WTC11 (cell line): ENCODE data around the gene IFIT1. TPM values are rescaled to one million over a fixed set of nuclear protein-coding genes. Genes with fewer than 3 reads are reported as not detected.

ENCODE experiments used
- ATAC-seq: fragments of 200-7000 bp; cut with Tn5 transposase; 2 replicates; pipeline ENCODE4 v1.10.0; 2021; ENCODE audit warnings: mild to moderate bottlenecking, moderate library complexity
- CTCF ChIA-PET: fragments of 300-600 bp; sonication (Branson Sonifier 250); formaldehyde crosslinking; loops from one replicate; lab custom pipeline; 2021; ENCODE audit warnings: antibody characterized with exemption; lab: Charles Lee
- POLR2A ChIA-PET: fragments of 350-600 bp; sonication (Branson Sonifier 250); formaldehyde crosslinking; loops from one replicate; lab custom pipeline; 2021; ENCODE audit warnings: antibody characterized with exemption; lab: Charles Lee
- DNase-seq: peaks from one replicate; pipeline ENCODE4 v3.0.0; 2021; ENCODE audit warnings: low spot score
- H3K27ac Mint-ChIP-seq: 2 replicates; pipeline ENCODE4 v1.8.0; 2021; ENCODE audit warnings: mixed read lengths
- H3K27me3 Mint-ChIP-seq: 2 replicates; pipeline ENCODE4 v1.8.0; 2021; ENCODE audit warnings: low read depth, mild to moderate bottlenecking, moderate library complexity, mixed read lengths
- H3K36me3 Mint-ChIP-seq: 2 replicates; pipeline ENCODE4 v1.8.0; 2021; ENCODE audit warnings: mixed read lengths
- H3K4me1 Mint-ChIP-seq: 2 replicates; pipeline ENCODE4 v1.8.0; 2022; ENCODE audit warnings: mixed read lengths
- H3K4me3 Mint-ChIP-seq: 2 replicates; pipeline ENCODE4 v1.8.0; 2021; ENCODE audit warnings: mild to moderate bottlenecking, moderate library complexity, mixed read lengths
- H3K9me3 Mint-ChIP-seq: 2 replicates; pipeline ENCODE4 v1.8.0; 2021; ENCODE audit warnings: mixed read lengths
- AR ChIP-seq: fragments of 250-450 bp; sonication (Bioruptor Pico); IDR thresholded peaks from 2 replicates; pipeline ENCODE4 v1.9.0; 2021; ENCODE audit warnings: mild to moderate bottlenecking
- ATF6 ChIP-seq: sonication (generic); formaldehyde crosslinking; IDR thresholded peaks from 2 replicates; pipeline ENCODE4 v1.8.1; 2023; ENCODE audit warnings: mild to moderate bottlenecking, missing genetic modification reagents
- CREM ChIP-seq: sonication (generic); formaldehyde crosslinking; IDR thresholded peaks from 2 replicates; pipeline ENCODE4 v1.8.1; 2022; ENCODE audit warnings: mild to moderate bottlenecking, missing genetic modification reagents, moderate library complexity
- E2F5 ChIP-seq: sonication (generic); formaldehyde crosslinking; IDR thresholded peaks from 2 replicates; pipeline ENCODE4 v1.8.1; 2022; ENCODE audit warnings: mild to moderate bottlenecking, moderate library complexity, missing genetic modification reagents
- ESRRA ChIP-seq: sonication (generic); formaldehyde crosslinking; IDR thresholded peaks from 2 replicates; pipeline ENCODE4 v1.8.1; 2022; ENCODE audit warnings: mild to moderate bottlenecking, missing genetic modification reagents, borderline replicate concordance
- ETV6 ChIP-seq: sonication (generic); formaldehyde crosslinking; IDR thresholded peaks from 2 replicates; pipeline ENCODE4 v1.8.1; 2022; ENCODE audit warnings: mild to moderate bottlenecking, missing genetic modification reagents
- FOXK1 ChIP-seq: sonication (generic); formaldehyde crosslinking; IDR thresholded peaks from 2 replicates; pipeline ENCODE4 v1.8.0; 2022; ENCODE audit warnings: mild to moderate bottlenecking, moderate library complexity, missing genetic modification reagents
- GTF2I ChIP-seq: fragments of 250-450 bp; sonication (Bioruptor Pico); conservative IDR thresholded peaks from 2 replicates; pipeline ENCODE4 v1.4.0; 2021; ENCODE audit warnings: mild to moderate bottlenecking
- HMGA2 ChIP-seq: fragments of 250-450 bp; sonication (Bioruptor Pico); IDR thresholded peaks from 2 replicates; pipeline ENCODE4 v1.4.0; 2021; ENCODE audit warnings: mild to moderate bottlenecking, moderate library complexity
- MXD4 ChIP-seq: fragments of 250-450 bp; sonication (Bioruptor Pico); IDR thresholded peaks from 2 replicates; pipeline ENCODE4 v1.8.0; 2021; ENCODE audit warnings: mild to moderate bottlenecking, moderate library complexity, borderline replicate concordance
- MYBL2 ChIP-seq: sonication (generic); formaldehyde crosslinking; IDR thresholded peaks from 2 replicates; pipeline ENCODE4 v1.8.1; 2023; ENCODE audit warnings: mild to moderate bottlenecking, moderate library complexity, missing genetic modification reagents
- SMAD4 ChIP-seq: sonication (generic); formaldehyde crosslinking; IDR thresholded peaks from 2 replicates; pipeline ENCODE4 v1.8.0; 2022; ENCODE audit warnings: mild to moderate bottlenecking, missing genetic modification reagents
- SOX15 ChIP-seq: fragments of 250-450 bp; sonication (Bioruptor Pico); IDR thresholded peaks from 2 replicates; pipeline ENCODE4 v1.9.0; 2021; ENCODE audit warnings: mild to moderate bottlenecking
- STAT6 ChIP-seq: sonication (generic); formaldehyde crosslinking; conservative IDR thresholded peaks from 2 replicates; pipeline ENCODE4 v1.8.1; 2023; ENCODE audit warnings: mild to moderate bottlenecking, low read depth, missing genetic modification reagents, moderate library complexity
- USF2 ChIP-seq: sonication (generic); formaldehyde crosslinking; IDR thresholded peaks from 2 replicates; pipeline ENCODE4 v1.8.1; 2023; ENCODE audit warnings: mild to moderate bottlenecking, missing genetic modification reagents, moderate library complexity
- ZNF219 ChIP-seq: sonication (generic); formaldehyde crosslinking; IDR thresholded peaks from 2 replicates; pipeline ENCODE4 v1.8.0; 2023; ENCODE audit warnings: missing genetic modification reagents, mild to moderate bottlenecking, borderline replicate concordance
- ZNF232 ChIP-seq: sonication (generic); formaldehyde crosslinking; IDR thresholded peaks from 2 replicates; pipeline ENCODE4 v1.8.0; 2022; ENCODE audit warnings: mild to moderate bottlenecking, missing genetic modification reagents
- ZNF396 ChIP-seq: fragments of 250-450 bp; sonication (Bioruptor Pico); IDR thresholded peaks from 2 replicates; pipeline ENCODE4 v1.8.0; 2021; ENCODE audit warnings: mild to moderate bottlenecking, moderate library complexity, borderline replicate concordance
- total RNA-seq: library from RNA; stranded (reverse); gene quantifications from 3 replicates; pipeline ENCODE4 v1.2.3, GENCODE V29; 2021

The IFIT1 gene
- total RNA-seq, 1 experiment from 2014 or later, result 1.5 TPM

GRCh38 chr10:89357096-89357495 is 35.3 kb upstream of the IFIT1 start:
- H3K9me3 Mint-ChIP-seq, result peaks cover 17% of the 10 kb centered on the region
- H3K27ac Mint-ChIP-seq, result no peak overlapping the region
- H3K4me1 Mint-ChIP-seq, result peaks cover 18% of the 10 kb centered on the region
- ChIA-PET POLR2A (no interaction called here), CTCF (interaction anchor here (1.9 kb wide), 1 partner anchor 12 kb away, joined by 7 read pairs; no protein-coding TSS in a partner anchor)
- H3K4me3 Mint-ChIP-seq, result no peak overlapping the region
- no peak for ATAC-seq
- H3K27me3 Mint-ChIP-seq, result no peaks in the 10 kb centered on the region
- DNase-seq, result no peak
- TF ChIP-seq ATF6 (CRISPR knock-in tag) (no peak), MYBL2 (no peak), ZNF396 (no peak), ESRRA (CRISPR knock-in tag) (no peak), USF2 (CRISPR knock-in tag) (no peak)
- H3K36me3 Mint-ChIP-seq, result peaks cover 8% of the 10 kb centered on the region

- POLR2A ChIA-PET, result no interaction called here
These were observed 34.4 kb upstream of the IFIT1 start for GRCh38 chr10:89357975-89358374.

GRCh38 chr10:89360157-89360556 is 32.3 kb upstream of the IFIT1 start:
- no peaks in the 10 kb centered on the region for H3K27me3 Mint-ChIP-seq
- H3K4me3 Mint-ChIP-seq, result no peak overlapping the region
- ChIA-PET POLR2A (no interaction called here), CTCF (no interaction called here)
- ATAC-seq (no peak), DNase-seq (no peak)
- H3K36me3 Mint-ChIP-seq, result no peaks in the 10 kb centered on the region
- TF ChIP-seq STAT6 (CRISPR knock-in tag) (no peak), CREM (CRISPR knock-in tag) (no peak), ZNF396 (no peak)
- H3K27ac Mint-ChIP-seq, result no peak overlapping the region
- H3K4me1 Mint-ChIP-seq, result peaks cover 12% of the 10 kb centered on the region
- H3K9me3 Mint-ChIP-seq, result 0 out of 2 replicates have a peak, but pooled peaks cover 3% of the 10 kb centered on the region

More at GRCh38 chr10:89357975-89358374, 34.4 kb upstream of the IFIT1 start:
- DNase-seq, result no peak
- H3K9me3 Mint-ChIP-seq, result peaks cover 17% of the 10 kb centered on the region
- no peak overlapping the region for H3K4me3 Mint-ChIP-seq
- TF ChIP-seq ZNF219 (CRISPR knock-in tag), result no peak
- no peak for TF ChIP-seq ETV6
- TF ChIP-seq USF2 (CRISPR knock-in tag), result no peak
- no peak overlapping the region for H3K27ac Mint-ChIP-seq
- no peaks in the 10 kb centered on the region for H3K27me3 Mint-ChIP-seq
- CTCF ChIA-PET, result interaction anchor here (1.9 kb wide), 1 partner anchor 11 kb away, joined by 7 read pairs; no protein-coding TSS in a partner anchor
- ATAC-seq, result no peak
- H3K4me1 Mint-ChIP-seq, result peaks cover 12% of the 10 kb centered on the region
- H3K36me3 Mint-ChIP-seq, result peaks cover 8% of the 10 kb centered on the region

GRCh38 chr10:89362929-89363328 is 29.5 kb upstream of the IFIT1 start:
- Mint-ChIP-seq H3K4me3 (no peak overlapping the region), H3K27me3 (no peaks in the 10 kb centered on the region), H3K9me3 (peaks cover 6% of the 10 kb centered on the region), H3K4me1 (peaks cover 6% of the 10 kb centered on the region; the same call in 1 of the 2 replicates), H3K36me3 (no peaks in the 10 kb centered on the region), H3K27ac (no peak overlapping the region)
- ChIA-PET CTCF (no interaction called here), POLR2A (no interaction called here)
- no peak for ATAC-seq
- DNase-seq, result no peak
- no peak for TF ChIP-seq HMGA2
- no peak for TF ChIP-seq MXD4
- TF ChIP-seq AR (CRISPR knock-in tag), result no peak
- TF ChIP-seq FOXK1 (CRISPR knock-in tag), result no peak
- TF ChIP-seq ZNF232 (CRISPR knock-in tag), result no peak
- TF ChIP-seq SMAD4 (CRISPR knock-in tag), result no peak
- TF ChIP-seq GTF2I (CRISPR knock-in tag), result no peak
- TF ChIP-seq E2F5 (CRISPR knock-in tag), result no peak
- TF ChIP-seq SOX15 (CRISPR knock-in tag), result no peak
